B cell (primary cell): ENCODE results near the gene MED9. TPM values are rescaled to one million over a fixed set of nuclear protein-coding genes. Genes with fewer than 3 reads are reported as not detected.

Experiments used
- ATAC-seq: fragments of 200-7000 bp; cut with Tn5 transposase; one replicate; pipeline ENCODE4 v1.10.0; 2021; ENCODE audit warnings: low read depth, mild to moderate bottlenecking, moderate number of reproducible peaks, moderate library complexity
- CTCF ChIA-PET: fragments of 350-600 bp; sonication (Branson Sonifier 250); formaldehyde crosslinking; loops from one replicate; lab custom pipeline; 2021; ENCODE audit warnings: antibody characterized with exemption, inconsistent platforms; lab: Charles Lee
- POLR2A ChIA-PET: fragments of 350-600 bp; sonication (Branson Sonifier 250); formaldehyde crosslinking; loops from one replicate; lab custom pipeline; 2021; ENCODE audit warnings: antibody characterized with exemption; lab: Charles Lee
- DNase-seq: peaks from one replicate; pipeline ENCODE4 v3.0.0; 2013
- H2AFZ ChIP-seq: 2 replicates; pipeline ENCODE4 v1.6.1; 2012; ENCODE audit warnings: mild to moderate bottlenecking, low read depth, low read length; ENCODE audit not compliant: insufficient read depth, poor library complexity, severe bottlenecking
- H3K27ac ChIP-seq, 2 donors: 1 replicate in 1 of 2; 2 replicates in 1 of 2; pipeline ENCODE4 v1.5.1; 2012 to 2013; ENCODE audit warnings: low read length in 2 of 2, mild to moderate bottlenecking in 2 of 2, moderate library complexity in 1 of 2
- H3K27me3 ChIP-seq, 4 experiments: fragments of 200-600 bp in 1 of 4; sonication (generic) in 1 of 4; replicated peaks in 1 of 4; 1 replicate in 2 of 4; 2 replicates in 2 of 4; pipeline versions ENCODE4 v1.6.1 to v1.7.0; 2013 to 2016; ENCODE audit warnings: low read length in 3 of 4, mild to moderate bottlenecking in 2 of 4, mixed read lengths in 1 of 4, moderate library complexity in 1 of 4; ENCODE audit not compliant: insufficient read depth in 4 of 4, control insufficient read depth in 3 of 4; ENCODE audit errors: control extremely low read depth in 1 of 4
- H3K36me3 ChIP-seq, 2 experiments: replicated peaks in 1 of 2; 1 replicate in 1 of 2; 2 replicates in 1 of 2; pipeline versions ENCODE4 v1.6.1 to v1.7.1; 2013; ENCODE audit warnings: low read length in 1 of 2; ENCODE audit not compliant: insufficient read depth in 2 of 2, control insufficient read depth in 1 of 2; ENCODE audit errors: control extremely low read depth in 1 of 2, extremely low read depth in 1 of 2
- H3K4me1 ChIP-seq, 2 donors: fragments of 200-600 bp in 1 of 2; sonication (generic) in 1 of 2; 1 replicate in 1 of 2; 2 replicates in 1 of 2; pipeline versions ENCODE4 v1.5.1 to v1.6.1; 2013 to 2017; ENCODE audit warnings: low read length in 2 of 2; ENCODE audit not compliant: control insufficient read depth in 2 of 2, insufficient read depth in 2 of 2
- H3K4me2 ChIP-seq: replicated peaks from 2 replicates; pipeline ENCODE3; 2012; ENCODE audit warnings: mild to moderate bottlenecking, low read depth, low read length; ENCODE audit not compliant: poor library complexity, severe bottlenecking
- H3K4me3 ChIP-seq, 5 experiments: fragments of 200-600 bp in 1 of 5; sonication (generic) in 1 of 5; 1 replicate in 3 of 5; 2 replicates in 2 of 5; pipeline versions ENCODE4 v1.5.1 to v1.7.0; 2011 to 2016; ENCODE audit warnings: low read length in 4 of 5, mild to moderate bottlenecking in 4 of 5, low read depth in 2 of 5, control low read depth in 1 of 5, moderate library complexity in 1 of 5; ENCODE audit not compliant: insufficient read depth in 1 of 5; ENCODE audit errors: control extremely low read depth in 1 of 5, extremely low read depth in 1 of 5
- H3K79me2 ChIP-seq: fragments of 200-600 bp; sonication (generic); one replicate; pipeline ENCODE4 v1.6.0; 2016; ENCODE audit warnings: low read length; ENCODE audit not compliant: control insufficient read depth, insufficient read depth
- H3K9ac ChIP-seq: fragments of 200-600 bp; sonication (generic); 2 replicates; pipeline ENCODE4 v1.6.1; 2017; ENCODE audit warnings: mild to moderate bottlenecking, low read length, moderate library complexity
- H3K9me3 ChIP-seq, 3 donors: one replicate each; pipeline versions ENCODE4 v1.6.1 to v1.7.1; 2013; ENCODE audit warnings: low read length in 2 of 3; ENCODE audit not compliant: control insufficient read depth in 2 of 3, insufficient read depth in 1 of 3; ENCODE audit errors: control extremely low read depth in 1 of 3
- H4K20me1 ChIP-seq: 2 replicates; pipeline ENCODE4 v1.6.0; 2012; ENCODE audit warnings: mild to moderate bottlenecking, low read length; ENCODE audit not compliant: insufficient read depth, control insufficient read depth, poor library complexity, severe bottlenecking
- H3K27ac Mint-ChIP-seq: one replicate; pipeline ENCODE4 v1.8.0; 2021; ENCODE audit warnings: mixed read lengths
- H3K27me3 Mint-ChIP-seq: one replicate; pipeline ENCODE4 v1.8.0; 2021; ENCODE audit warnings: mixed read lengths
- H3K4me1 Mint-ChIP-seq: one replicate; pipeline ENCODE4 v1.8.0; 2021; ENCODE audit warnings: mixed read lengths
- H3K4me3 Mint-ChIP-seq: one replicate; pipeline ENCODE4 v1.8.0; 2021; ENCODE audit warnings: mixed read lengths
- H3K9me3 Mint-ChIP-seq: one replicate; pipeline ENCODE4 v1.8.0; 2022; ENCODE audit warnings: mixed read lengths; ENCODE audit not compliant: insufficient read depth
- CTCF ChIP-seq: fragments of 200-600 bp; IDR thresholded peaks from one replicate; pipeline ENCODE4 v1.8.0; 2022; ENCODE audit warnings: antibody characterized with exemption, mild to moderate bottlenecking
- EZH2 ChIP-seq: IDR thresholded peaks from 2 replicates; pipeline ENCODE4 v1.6.1; 2012; ENCODE audit warnings: borderline replicate concordance, low read depth, mild to moderate bottlenecking, moderate library complexity, low read length; ENCODE audit not compliant: insufficient read depth, poor library complexity, severe bottlenecking
- WGBS: methylation state at CpG from one replicate; pipeline ENCODE4 v1.1.5; 2013; ENCODE audit warnings: missing lambda C conversion rate; ENCODE audit not compliant: insufficient coverage; 5-methylcytosine and 5-hydroxymethylcytosine counted together
- intact Hi-C: fragments of 100-400 bp; cut with micrococcal nuclease; formaldehyde crosslinking; loops from one replicate; pipeline ENCODE4 v1.10.0; 2022
- polyA plus RNA-seq: library from polyadenylated mRNA; depleted of rRNA; stranded (reverse); fragments of >200 nt; gene quantifications from 2 replicates; pipeline ENCODE4 v1.2.3, GENCODE V29; 2012
- total RNA-seq, 2 donors: library from RNA; stranded (reverse); fragments of 120-200 nt in 1 of 2; gene quantifications; 1 replicate in 1 of 2; 2 replicates in 1 of 2; pipeline versions ENCODE4 v1.2.3 to v1.2.4, GENCODE V29; 2013 to 2022

The MED9 gene
- total and polyA plus RNA-seq, 2 donors (not counting 1 experiment from before 2014, with no cell fraction given): 11.6 to 18.9 TPM

- 100% methylated on average over 3 of the region's 10 CpGs for WGBS
- Histone ChIP-seq H3K27me3 (no peaks in the 10 kb centered on the region), H3K4me1 (no peaks in the 10 kb centered on the region), H3K4me2 (no peak overlapping the region), H3K79me2 (no peaks in the 10 kb centered on the region), H4K20me1 (no peaks in the 10 kb centered on the region), H2AFZ (no peak overlapping the region), H3K9me3 (no peaks in the 10 kb centered on the region), H3K36me3 (no peaks in the 10 kb centered on the region), H3K27ac (no peak overlapping the region), H3K9ac (no peak overlapping the region), H3K4me3 (no peak overlapping the region)
- H3K9me3 Mint-ChIP-seq: no peaks in the 10 kb centered on the region
- TF ChIP-seq EZH2 (no peak), CTCF (no peak)
- H3K27ac Mint-ChIP-seq: no peak overlapping the region
- CTCF ChIA-PET: interaction anchor here (0.7 to 0.9 kb wide), 2 partner anchors 75 to 269 kb away, joined by 3 read pairs; no protein-coding TSS in a partner anchor
- H3K27me3 Mint-ChIP-seq: no peaks in the 10 kb centered on the region
- intact Hi-C loops: no loop called here
- POLR2A ChIA-PET: interaction anchor here (0.5 kb wide), 1 partner anchor 260 kb away, joined by 3 read pairs; no protein-coding TSS in a partner anchor
- no peak overlapping the region for H3K4me3 Mint-ChIP-seq
- H3K4me1 Mint-ChIP-seq: no peaks in the 10 kb centered on the region
- DNase-seq (no peak), ATAC-seq (no peak)
Measured at GRCh38 chr17:17538417-17539391, 61.9 kb downstream of the MED9 start.

GRCh38 chr17:17539591-17539990 is 62.8 kb downstream of the MED9 start:
- no peak overlapping the region for H3K4me2 ChIP-seq
- intact Hi-C loops: no loop called here
- no peak overlapping the region for H3K4me3 Mint-ChIP-seq
- H3K27me3 Mint-ChIP-seq: no peaks in the 10 kb centered on the region
- no peaks in the 10 kb centered on the region for H4K20me1 ChIP-seq
- H2AFZ ChIP-seq: no peak overlapping the region
- no peak for TF ChIP-seq CTCF
- TF ChIP-seq EZH2: no peak
- H3K27me3 ChIP-seq: no peaks in the 10 kb centered on the region
- H3K4me1 ChIP-seq: no peaks in the 10 kb centered on the region
- no peaks in the 10 kb centered on the region for H3K9me3 ChIP-seq
- no peaks in the 10 kb centered on the region for H3K4me1 Mint-ChIP-seq
- H3K79me2 ChIP-seq: no peaks in the 10 kb centered on the region
- ATAC-seq (no peak), DNase-seq (no peak)
- CTCF ChIA-PET: no interaction called here
- H3K4me3 ChIP-seq: no peak overlapping the region
- 91% methylated on average over 10 of the region's 10 CpGs for WGBS
- H3K9ac ChIP-seq: no peak overlapping the region
- no peak overlapping the region for H3K27ac ChIP-seq
- no peaks in the 10 kb centered on the region for H3K9me3 Mint-ChIP-seq
- no peak overlapping the region for H3K27ac Mint-ChIP-seq
- no peaks in the 10 kb centered on the region for H3K36me3 ChIP-seq
- POLR2A ChIA-PET: no interaction called here
